GM19395 (cell line): ENCODE data around the gene CDH10.

Experiments used
- ATAC-seq: cut with Tn5 transposase; IDR thresholded peaks from one replicate; pipeline ENCODE4 v1.9.1; 2021; ENCODE audit warnings: mild to moderate bottlenecking, moderate library complexity; ENCODE audit not compliant: unreplicated experiment

CDH10 gene

GRCh38 chr5:24492229-24492628, 152.5 kb downstream of the CDH10 start:
- ATAC-seq = no peak

- no peak for ATAC-seq
Observed at GRCh38 chr5:24491490-24491889, 153.3 kb downstream of the CDH10 start.

- no peak for ATAC-seq
Observed at GRCh38 chr5:24487368-24488229, 157.2 kb downstream of the CDH10 start.

- no peak for ATAC-seq
Observed at GRCh38 chr5:24480952-24481351, 163.8 kb downstream of the CDH10 start.

- ATAC-seq = no peak
Observed at GRCh38 chr5:24477958-24478357, 166.8 kb downstream of the CDH10 start.

- ATAC-seq = no peak
Observed at GRCh38 chr5:24475101-24475500, 169.7 kb downstream of the CDH10 start.

GRCh38 chr5:24474685-24475084, 170.1 kb downstream of the CDH10 start:
- no peak for ATAC-seq

- ATAC-seq = no peak
Observed at GRCh38 chr5:24472518-24472917, 172.3 kb downstream of the CDH10 start.

GRCh38 chr5:24444414-24444813, 200.4 kb downstream of the CDH10 start:
- ATAC-seq = no peak

- ATAC-seq = no peak
Observed at GRCh38 chr5:24439465-24439864, 205.3 kb downstream of the CDH10 start.
